ENCODE measurements around the gene GCG.

DNA sequence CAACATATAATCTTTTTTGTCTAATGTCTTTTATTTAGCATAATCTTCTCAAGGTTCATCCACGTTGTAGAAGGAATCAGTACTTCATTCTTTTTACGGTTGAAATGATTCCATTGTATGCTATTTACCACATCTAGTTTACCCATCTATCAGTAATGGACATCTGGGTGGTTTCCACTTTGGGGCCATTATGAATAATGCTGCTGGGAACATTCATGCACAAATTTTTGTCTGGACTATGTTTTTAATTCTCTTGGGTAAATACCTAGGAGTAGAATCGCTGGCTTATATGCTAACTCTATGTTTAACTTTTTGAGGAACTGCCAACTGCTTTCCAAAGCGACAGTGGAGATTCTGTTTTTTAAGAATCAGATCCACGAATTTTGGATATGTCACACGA lies 7.4 kb upstream of the GCG start:
- TF ChIP-seq, protein P1, sequence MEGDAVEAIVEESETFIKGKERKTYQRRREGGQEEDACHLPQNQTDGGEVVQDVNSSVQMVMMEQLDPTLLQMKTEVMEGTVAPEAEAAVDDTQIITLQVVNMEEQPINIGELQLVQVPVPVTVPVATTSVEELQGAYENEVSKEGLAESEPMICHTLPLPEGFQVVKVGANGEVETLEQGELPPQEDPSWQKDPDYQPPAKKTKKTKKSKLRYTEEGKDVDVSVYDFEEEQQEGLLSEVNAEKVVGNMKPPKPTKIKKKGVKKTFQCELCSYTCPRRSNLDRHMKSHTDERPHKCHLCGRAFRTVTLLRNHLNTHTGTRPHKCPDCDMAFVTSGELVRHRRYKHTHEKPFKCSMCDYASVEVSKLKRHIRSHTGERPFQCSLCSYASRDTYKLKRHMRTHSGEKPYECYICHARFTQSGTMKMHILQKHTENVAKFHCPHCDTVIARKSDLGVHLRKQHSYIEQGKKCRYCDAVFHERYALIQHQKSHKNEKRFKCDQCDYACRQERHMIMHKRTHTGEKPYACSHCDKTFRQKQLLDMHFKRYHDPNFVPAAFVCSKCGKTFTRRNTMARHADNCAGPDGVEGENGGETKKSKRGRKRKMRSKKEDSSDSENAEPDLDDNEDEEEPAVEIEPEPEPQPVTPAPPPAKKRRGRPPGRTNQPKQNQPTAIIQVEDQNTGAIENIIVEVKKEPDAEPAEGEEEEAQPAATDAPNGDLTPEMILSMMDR (IDR thresholded peaks at IDR 0.05), result no peak
- TF ChIP-seq POLR2A (IDR thresholded peaks at IDR 0.05), result no peak
- TF ChIP-seq EP300 (IDR thresholded peaks at IDR 0.05), result no peak

All from stomach (tissue), 4 donors.